Activated naive CD4-positive, alpha-beta T cell treated with anti-CD3 and anti-CD28 coated beads, Interleukin-2, amount 50 U/mL, for 72 hours (primary cell): ENCODE results near the gene HMX2. TPM values are rescaled to one million over a fixed set of nuclear protein-coding genes. Genes with fewer than 3 reads are reported as not detected.
"Not testable (repeated sequence)": the region's sequence is repeated elsewhere in the genome, so short reads cannot be mapped to it uniquely, and the experiment has no call there.

Experiments
- ATAC-seq, 2 donors: fragments of 150-1000 bp; cut with Tn5 transposase; 2 replicates each; pipeline ENCODE4 v1.10.0; 2021; ENCODE audit warnings: mild to moderate bottlenecking in 2 of 2, moderate library complexity in 2 of 2
- DNase-seq, 2 donors: peaks; one replicate each; pipeline ENCODE4 v3.0.0; 2021 to 2022; ENCODE audit warnings: low spot score in 2 of 2
- H3K27ac Mint-ChIP-seq, 2 donors: one replicate each; pipeline ENCODE4 v1.8.0; 2022; ENCODE audit warnings: mild to moderate bottlenecking in 2 of 2, mixed read lengths in 2 of 2
- H3K36me3 Mint-ChIP-seq, 2 donors: one replicate each; pipeline ENCODE4 v1.8.0; 2022; ENCODE audit warnings: mixed read lengths in 2 of 2
- H3K9me3 Mint-ChIP-seq, 2 donors: one replicate each; pipeline ENCODE4 v1.8.0; 2022; ENCODE audit warnings: mixed read lengths in 2 of 2
- total RNA-seq, 2 donors: library from RNA; stranded (reverse); gene quantifications; one replicate each; pipeline ENCODE4 v1.2.3, GENCODE V29; 2022

The HMX2 gene
- total RNA-seq, 2 donors from 2014 or later = 0.18 to 0.60 TPM

- Mint-ChIP-seq H3K9me3 (peaks cover 0 to under 1% of the 10 kb centered on the region in 2 donors), H3K36me3 (peaks cover 43 to 67% of the 10 kb centered on the region in 2 donors), H3K27ac (no peak overlapping the region)
- DNase-seq (no peak), ATAC-seq (no peak)
These were observed 10.7 kb downstream of the HMX2 start for GRCh38 chr10:123158682-123159081.

- DNase-seq = no peak
- Mint-ChIP-seq H3K27ac (peak overlapping the region in 1 of 2 donors; percentile 65), H3K36me3 (peaks cover 33 to 54% of the 10 kb centered on the region in 2 donors), H3K9me3 (no peaks in the 10 kb centered on the region)
- peak; percentile 68 to 86 for ATAC-seq
These were observed 12.5 kb downstream of the HMX2 start for GRCh38 chr10:123160311-123160980.

- H3K27ac Mint-ChIP-seq = no peak overlapping the region
- no peaks in the 10 kb centered on the region for H3K9me3 Mint-ChIP-seq
- ATAC-seq (no peak), DNase-seq (no peak)
- H3K36me3 Mint-ChIP-seq = peaks cover 17 to 39% of the 10 kb centered on the region in 2 donors
These were observed 16.4 kb downstream of the HMX2 start for GRCh38 chr10:123164319-123164718.

- no peak for DNase-seq
- no peaks in the 10 kb centered on the region for H3K9me3 Mint-ChIP-seq
- ATAC-seq = no peak
- H3K27ac Mint-ChIP-seq = no peak overlapping the region
- H3K36me3 Mint-ChIP-seq = peaks cover 22 to 42% of the 10 kb centered on the region in 2 donors
These were observed 17.6 kb downstream of the HMX2 start for GRCh38 chr10:123165445-123166072.

GRCh38 chr10:123166618-123167017 lies 18.7 kb downstream of the HMX2 start:
- peaks cover 22 to 44% of the 10 kb centered on the region in 2 donors for H3K36me3 Mint-ChIP-seq
- no peak overlapping the region for H3K27ac Mint-ChIP-seq
- ATAC-seq (no peak), DNase-seq (no peak)
- H3K9me3 Mint-ChIP-seq = no peaks in the 10 kb centered on the region

GRCh38 chr10:123170961-123171360 lies 23.0 kb downstream of the HMX2 start:
- Mint-ChIP-seq H3K27ac (no peak overlapping the region), H3K36me3 (peaks cover 32 to 48% of the 10 kb centered on the region in 2 donors), H3K9me3 (peaks cover 0 to 3% of the 10 kb centered on the region in 2 donors)
- DNase-seq = no peak
- no peak for ATAC-seq

GRCh38 chr10:123171616-123172015 lies 23.7 kb downstream of the HMX2 start:
- H3K27ac Mint-ChIP-seq = not testable (repeated sequence)

GRCh38 chr10:123175389-123176387 lies 27.8 kb downstream of the HMX2 start:
- no peak overlapping the region for H3K27ac Mint-ChIP-seq
- no peak for DNase-seq
- H3K36me3 Mint-ChIP-seq = peaks cover 31 to 52% of the 10 kb centered on the region in 2 donors
- peaks cover 3 to 7% of the 10 kb centered on the region in 2 donors for H3K9me3 Mint-ChIP-seq
- no peak for ATAC-seq

More at GRCh38 chr10:123171616-123172015, 23.7 kb downstream of the HMX2 start:
- not testable (repeated sequence) for H3K9me3 Mint-ChIP-seq, ATAC-seq, DNase-seq
- peaks cover 35 to 51% of the 10 kb centered on the region in 2 donors for H3K36me3 Mint-ChIP-seq

- ATAC-seq, H3K27ac Mint-ChIP-seq, DNase-seq: not testable (repeated sequence)
- peaks cover 37 to 52% of the 10 kb centered on the region in 2 donors for H3K36me3 Mint-ChIP-seq
- H3K9me3 Mint-ChIP-seq = peaks cover 6 to 11% of the 10 kb centered on the region in 2 donors
These were observed 30.5 kb downstream of the HMX2 start for GRCh38 chr10:123178390-123178789.

- peaks cover 38 to 56% of the 10 kb centered on the region in 2 donors for H3K36me3 Mint-ChIP-seq
- H3K27ac Mint-ChIP-seq = no peak overlapping the region
- H3K9me3 Mint-ChIP-seq = peaks cover 10 to 21% of the 10 kb centered on the region in 2 donors
These were observed 32.5 kb downstream of the HMX2 start for GRCh38 chr10:123180101-123181090.

GRCh38 chr10:123183724-123184123 lies 35.8 kb downstream of the HMX2 start:
- no peak for DNase-seq
- no peak for ATAC-seq
- Mint-ChIP-seq H3K9me3 (peaks cover 7 to 22% of the 10 kb centered on the region in 2 donors), H3K36me3 (peaks cover 37 to 40% of the 10 kb centered on the region in 2 donors), H3K27ac (no peak overlapping the region)

More at GRCh38 chr10:123180101-123181090, 32.5 kb downstream of the HMX2 start:
- ATAC-seq (no peak), DNase-seq (no peak)

GRCh38 chr10:123187781-123188180 lies 39.8 kb downstream of the HMX2 start:
- no peak for DNase-seq
- peaks cover 47 to 64% of the 10 kb centered on the region in 2 donors for H3K36me3 Mint-ChIP-seq
- H3K9me3 Mint-ChIP-seq = peaks cover 7 to 22% of the 10 kb centered on the region in 2 donors
- no peak for ATAC-seq
- H3K27ac Mint-ChIP-seq = no peak overlapping the region

GRCh38 chr10:123191886-123192285 lies 44.0 kb downstream of the HMX2 start:
- H3K27ac Mint-ChIP-seq = peak overlapping the region in 1 of 2 donors; percentile 34
- H3K9me3 Mint-ChIP-seq = no peaks in the 10 kb centered on the region
- H3K36me3 Mint-ChIP-seq = peaks cover 7 to 31% of the 10 kb centered on the region in 2 donors
- DNase-seq (no peak), ATAC-seq (no peak)

- Mint-ChIP-seq H3K27ac (no peak overlapping the region), H3K9me3 (peaks cover 0 to 4% of the 10 kb centered on the region in 2 donors), H3K36me3 (peaks cover 7 to 37% of the 10 kb centered on the region in 2 donors)
- ATAC-seq (no peak), DNase-seq (no peak)
These were observed 46.1 kb downstream of the HMX2 start for GRCh38 chr10:123194056-123194455.
